NCI-H1048 (cell line): ENCODE data around the gene AKIRIN1.
"Not testable (repeated sequence)": the region's sequence is repeated elsewhere in the genome, so short reads cannot be mapped to it uniquely, and the experiment has no call there.

Experiments used
- DNase-seq: peaks from one replicate; lab custom pipeline; 2025; lab: John Stamatoyannopoulos, UW

Gene AKIRIN1

DNA sequence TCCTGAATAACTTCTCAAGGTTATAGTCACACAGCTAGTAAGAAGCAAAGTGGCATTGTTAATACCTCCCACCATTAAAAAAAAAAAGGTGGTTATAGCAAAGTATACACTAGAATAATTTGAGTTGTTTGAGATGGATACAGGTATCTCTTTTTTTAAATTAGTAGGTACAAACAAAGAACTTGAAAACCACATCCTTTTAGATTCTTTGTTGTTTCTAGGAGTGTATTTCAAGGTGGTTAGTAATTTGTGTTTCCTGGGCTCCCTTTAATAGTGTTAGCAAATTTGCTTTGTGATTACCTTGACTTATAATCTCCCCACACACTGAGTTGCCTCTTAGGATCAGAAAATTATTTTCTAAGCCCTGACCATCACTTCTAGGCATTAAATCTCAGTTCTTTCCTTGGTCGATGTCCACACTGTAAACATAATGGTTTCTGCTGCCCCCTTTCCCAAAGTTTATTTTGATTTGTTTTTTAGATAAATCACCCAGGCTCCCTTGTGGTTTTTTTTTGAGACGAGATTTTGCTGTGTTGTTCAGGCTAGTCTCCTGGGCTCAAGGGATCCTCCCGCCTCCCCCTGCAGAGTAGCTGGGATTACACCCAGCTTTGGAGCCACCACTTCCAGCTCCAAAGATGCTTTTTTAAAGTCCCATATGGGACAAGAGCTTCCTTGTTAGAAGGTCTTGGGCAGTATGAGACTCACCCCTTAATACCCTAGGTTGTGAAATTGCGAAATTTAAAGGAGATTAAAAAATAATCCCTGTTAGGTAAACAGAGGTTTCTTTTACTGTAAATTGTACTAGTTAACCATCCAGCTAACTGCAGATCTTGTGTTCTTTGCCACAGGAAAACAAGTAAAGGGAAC is 6.2 kb downstream of the AKIRIN1 start:
- no peak for DNase-seq

DNA sequence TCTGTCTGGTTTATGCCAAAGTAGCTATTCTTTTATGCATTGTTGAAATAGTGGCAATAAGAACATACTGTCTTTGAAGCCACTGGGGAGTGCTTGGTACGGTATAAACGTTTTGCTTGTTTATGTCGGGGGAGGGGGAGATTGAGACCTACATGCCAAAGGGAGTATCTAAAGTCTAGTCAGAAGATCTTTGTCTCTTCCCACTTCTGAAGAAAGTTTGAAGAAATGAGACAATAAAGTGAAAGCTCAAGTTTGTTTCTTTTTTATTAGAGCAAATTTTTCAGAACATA is 6.8 kb downstream of the AKIRIN1 start:
- no peak for DNase-seq

DNA sequence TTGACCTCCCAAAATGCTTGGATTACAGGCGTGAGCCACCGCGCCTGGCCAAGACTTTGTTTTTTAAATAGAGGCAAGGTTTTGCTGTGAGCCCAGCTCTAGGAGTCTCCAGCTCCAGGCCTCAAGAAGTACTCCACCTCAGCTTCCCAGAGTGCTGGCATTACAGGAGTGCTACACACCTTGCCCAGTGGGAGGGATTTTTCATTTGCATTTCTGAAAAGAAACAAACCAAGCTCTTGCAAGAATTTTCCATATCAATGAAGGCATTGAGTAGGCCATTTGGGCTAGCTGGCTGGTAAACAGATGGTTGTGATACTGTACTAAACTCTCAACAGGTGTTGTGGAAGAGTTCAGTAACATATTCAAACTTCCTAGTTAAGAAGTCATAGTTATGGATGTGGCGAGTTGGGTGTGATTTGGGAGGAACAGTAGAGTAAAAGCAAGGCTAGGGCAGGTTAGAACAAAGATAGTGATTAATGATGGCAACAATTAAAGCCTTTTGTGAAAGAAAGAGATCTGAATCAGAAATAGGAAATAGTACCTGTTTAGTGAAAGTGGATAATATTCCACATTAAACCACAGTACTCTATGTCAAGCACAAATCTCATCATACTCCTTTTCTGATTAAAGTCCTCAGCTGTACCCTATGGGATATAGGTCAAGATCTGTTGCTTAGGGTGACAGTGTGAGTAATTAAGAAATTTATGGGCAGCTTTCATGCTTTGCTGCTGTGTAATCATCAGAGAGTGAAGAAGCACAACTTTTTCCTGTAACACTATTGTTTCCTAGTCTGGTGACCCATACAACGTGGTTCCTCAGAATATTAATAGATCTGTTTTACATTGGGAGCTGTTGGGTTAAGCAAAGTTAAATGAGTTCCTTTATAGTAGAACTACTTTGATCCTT is 10.7 kb downstream of the AKIRIN1 start:
- no peak for DNase-seq

GRCh38 chr1:39003281-39003680 is 12.2 kb downstream of the AKIRIN1 start:
- no peak for DNase-seq

GRCh38 chr1:39003794-39004193 is 12.7 kb downstream of the AKIRIN1 start:
- no peak for DNase-seq

GRCh38 chr1:39006287-39006686 is 15.2 kb downstream of the AKIRIN1 start:
- DNase-seq, result no peak

DNA sequence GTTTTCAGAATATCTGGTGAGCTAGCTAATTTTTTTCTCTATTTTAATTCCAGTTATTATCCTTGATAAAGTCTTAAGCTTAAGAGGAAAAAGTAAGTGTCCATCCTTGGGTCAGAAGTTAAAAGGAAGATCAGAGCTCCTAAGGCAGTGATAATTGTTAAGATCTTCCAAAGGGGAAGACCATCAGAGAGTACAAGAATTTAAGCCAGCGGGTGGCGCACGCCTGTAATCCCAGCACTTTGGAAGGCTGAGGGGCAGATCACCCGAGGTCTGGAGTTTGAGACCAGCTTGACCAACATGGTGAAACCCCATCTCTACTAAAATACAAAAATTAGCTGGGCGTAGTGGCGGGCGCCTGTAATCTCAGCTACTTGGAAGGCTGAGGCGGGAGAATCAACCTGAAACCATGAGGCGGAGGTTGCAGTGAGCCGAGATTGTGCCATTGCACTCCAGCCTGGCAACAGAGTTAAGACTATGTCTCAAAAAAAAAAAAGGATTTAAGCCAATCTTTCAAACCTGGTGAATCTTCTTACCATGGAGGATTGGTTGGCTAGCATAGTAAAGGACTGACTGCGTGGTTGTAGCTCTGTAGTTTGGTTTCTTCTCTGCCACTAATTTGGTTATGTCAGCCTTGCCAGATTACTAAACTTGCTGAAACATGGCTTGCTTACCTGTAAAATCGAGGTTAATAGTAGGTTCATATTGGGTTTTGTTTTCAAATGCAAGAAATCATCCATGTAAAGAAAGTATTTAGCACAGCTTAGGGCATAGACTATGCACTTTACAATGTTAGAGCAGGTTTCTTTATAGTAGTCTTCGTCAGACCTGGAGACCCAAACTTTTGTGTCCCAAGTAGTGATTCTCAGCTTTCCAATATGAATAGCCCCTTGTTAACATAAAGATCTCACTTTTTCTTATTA is 15.9 kb downstream of the AKIRIN1 start:
- no peak for DNase-seq

GRCh38 chr1:39014956-39015355 is 23.9 kb downstream of the AKIRIN1 start:
- DNase-seq, result not testable (repeated sequence)

DNA sequence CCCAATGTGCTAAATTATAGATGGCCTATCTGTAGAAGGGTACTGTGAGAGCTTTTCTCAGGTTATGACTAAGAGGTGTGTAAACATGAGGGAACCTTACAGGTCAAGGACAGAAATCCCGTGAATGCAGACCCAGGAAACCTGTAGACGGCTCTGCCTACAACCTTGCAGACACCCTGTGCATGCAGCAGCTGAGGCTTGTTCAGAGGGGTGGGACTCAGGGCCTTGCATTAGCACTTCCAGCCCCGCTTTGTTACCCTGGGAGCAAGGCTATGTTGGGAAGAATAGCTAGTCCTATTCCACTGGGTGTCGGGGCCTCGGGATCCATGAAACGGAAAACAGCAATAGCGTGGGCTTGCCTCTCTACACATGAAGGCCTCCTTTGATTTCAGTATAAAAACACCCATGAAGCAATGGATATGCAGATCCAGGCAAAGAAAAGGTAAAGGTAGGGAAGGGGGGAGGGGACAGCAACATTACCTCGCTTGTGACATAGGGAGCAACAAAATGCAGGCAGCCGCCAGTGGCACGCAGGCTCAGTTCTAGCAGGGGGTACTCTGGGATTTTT is 25.6 kb downstream of the AKIRIN1 start:
- no peak for DNase-seq

GRCh38 chr1:39017266-39017665 is 26.2 kb downstream of the AKIRIN1 start:
- DNase-seq, result no peak

GRCh38 chr1:39020494-39020893 is 29.4 kb downstream of the AKIRIN1 start:
- not testable (repeated sequence) for DNase-seq

DNA sequence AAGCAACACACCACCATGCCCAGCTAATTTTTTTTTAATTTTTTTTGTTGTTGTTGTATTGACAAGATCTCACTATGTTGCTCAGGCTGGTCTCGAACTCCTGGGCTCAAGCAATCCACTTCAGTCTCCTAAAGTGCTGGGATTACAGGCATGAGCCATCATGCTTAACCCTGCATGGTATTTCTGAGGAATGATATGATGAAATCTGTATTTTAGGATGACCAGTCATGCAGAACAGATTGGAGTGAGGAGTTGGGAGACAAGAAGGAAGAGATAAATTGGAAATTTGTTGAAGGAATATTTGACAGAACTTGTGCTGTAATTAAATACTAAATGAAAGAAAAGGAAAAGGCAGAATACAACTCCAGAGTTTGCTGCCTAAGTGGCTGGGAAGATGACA is 30.4 kb downstream of the AKIRIN1 start:
- no peak for DNase-seq

DNA sequence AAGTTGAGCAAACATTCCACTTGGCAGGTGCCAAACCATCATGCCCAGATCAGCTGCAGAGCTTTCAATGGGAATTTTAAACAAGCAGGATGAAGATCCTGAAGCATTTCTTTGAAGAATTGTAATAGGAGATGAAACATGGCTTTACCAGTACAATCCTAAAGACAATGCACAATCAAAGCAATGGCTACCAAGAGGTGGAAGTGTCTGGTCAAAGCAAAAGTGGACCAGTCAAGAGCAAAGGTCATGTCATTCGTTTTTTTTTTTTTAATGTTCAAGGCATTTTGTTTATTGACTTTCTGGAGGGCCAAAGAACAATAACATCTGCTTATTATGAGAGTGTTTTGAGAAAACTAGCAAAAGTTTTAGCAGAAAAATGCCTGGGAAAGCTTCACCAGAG is 32.1 kb downstream of the AKIRIN1 start:
- no peak for DNase-seq

- DNase-seq, result peak; percentile 75
Observed at GRCh38 chr1:39026051-39026865, 35.2 kb downstream of the AKIRIN1 start, which contains the start of gene NDUFS5. NDUFS5 (plus strand) TSS chr1:39026350; CDS start chr1:39028725, 2,375 bp downstream.

DNA sequence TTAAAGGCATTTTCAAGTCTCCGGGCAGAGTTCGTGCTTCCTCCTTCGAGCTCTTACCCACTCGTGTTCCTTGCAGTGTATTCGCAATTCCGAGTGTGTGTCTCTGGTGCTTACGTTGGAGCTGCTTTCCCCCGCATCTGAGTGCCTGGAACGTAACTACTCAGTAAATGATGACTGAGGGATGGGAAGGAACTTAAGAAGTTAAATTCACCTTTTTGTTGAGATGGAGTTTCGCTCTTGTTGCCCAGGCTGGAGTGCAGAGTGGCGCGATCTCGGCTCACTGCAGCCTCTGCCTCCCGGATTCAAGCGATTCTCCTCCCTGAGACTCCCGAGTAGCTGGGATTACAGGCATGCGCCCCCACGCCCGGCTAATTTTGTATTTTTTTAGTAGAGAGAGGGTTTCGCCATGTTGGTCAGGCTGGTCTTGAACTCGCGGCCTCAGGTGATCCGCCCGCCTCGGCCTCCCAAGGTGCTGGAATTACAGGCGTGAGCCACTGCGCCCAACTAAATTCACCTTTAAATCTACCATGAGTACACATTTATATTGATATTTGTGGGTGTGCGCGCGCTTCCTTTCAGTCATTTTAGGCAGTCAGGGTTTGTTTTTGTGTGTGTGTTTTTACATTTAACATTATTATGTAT is 35.9 kb downstream of the AKIRIN1 start:
- DNase-seq, result no peak

DNA sequence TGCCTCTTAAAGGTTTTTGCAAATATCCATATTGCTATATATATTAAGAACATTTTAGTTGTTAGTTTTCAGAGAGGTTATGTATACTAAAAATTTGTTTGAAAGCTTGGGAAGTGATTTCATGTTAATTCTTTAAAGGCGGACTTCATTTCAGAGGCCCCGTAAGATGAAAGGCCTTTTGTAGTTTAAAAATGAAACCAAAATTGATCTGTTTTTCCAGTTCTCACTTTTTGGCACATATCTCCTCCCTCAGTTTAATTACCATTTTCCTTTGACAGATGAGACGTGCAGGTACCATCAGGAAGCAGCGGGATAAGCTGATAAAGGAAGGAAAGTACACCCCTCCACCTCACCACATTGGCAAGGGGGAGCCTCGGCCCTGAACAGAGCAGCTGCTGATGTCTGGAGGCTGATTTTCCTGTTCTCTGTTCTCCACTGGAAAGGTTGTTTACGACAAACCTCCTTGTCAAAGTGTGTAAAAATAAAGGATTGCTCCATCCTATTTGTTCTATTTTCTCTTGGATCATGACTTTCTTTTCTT is 43.1 kb downstream of the AKIRIN1 start:
- no peak for DNase-seq

- DNase-seq, result no peak
Observed at GRCh38 chr1:39036678-39037077, 45.6 kb downstream of the AKIRIN1 start.

GRCh38 chr1:39043513-39043912 is 52.4 kb downstream of the AKIRIN1 start:
- no peak for DNase-seq

DNA sequence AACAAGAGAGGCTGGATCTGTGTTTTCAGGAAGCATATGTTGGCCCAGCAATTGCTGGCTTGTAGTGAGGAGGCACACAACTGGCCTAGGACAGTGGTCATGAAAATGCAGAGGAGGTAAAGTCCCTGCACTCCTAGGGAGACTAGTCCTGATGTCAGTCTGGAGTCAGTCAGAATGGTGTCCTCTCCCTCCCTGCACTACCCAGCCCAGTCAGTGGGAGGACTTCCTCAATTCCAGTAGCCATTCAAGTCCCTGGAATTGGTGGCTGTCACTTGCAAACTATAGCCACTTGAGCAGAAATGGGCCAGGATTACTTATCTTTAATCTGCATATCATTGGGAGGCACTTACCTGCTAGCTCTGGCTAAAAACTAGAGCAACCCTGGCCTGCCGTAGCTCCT is 53.7 kb downstream of the AKIRIN1 start:
- no peak for DNase-seq

GRCh38 chr1:39045231-39045630 is 54.2 kb downstream of the AKIRIN1 start:
- DNase-seq, result no peak
